Middle frontal gyrus (tissue), 1 donor: Measurements from ENCODE around the gene RNF150.
"Not testable (repeated sequence)": the region's sequence is repeated elsewhere in the genome, so short reads cannot be mapped to it uniquely, and the experiment has no call there.

Source experiments
- DNase-seq: peaks from one replicate; pipeline ENCODE4 v3.0.0-alpha.2; 2015; ENCODE audit warnings: low spot score; ENCODE audit errors: extremely low spot score

The RNF150 gene

GRCh38 chr4:141133146-141133998 lies at the start of gene RNF150:
Gene RNF150 (minus strand): TSS chr4:141133469.
- DNase-seq, result peak; percentile 60

- no peak for DNase-seq
Observed at GRCh38 chr4:141180991-141181761, 47.9 kb upstream of the RNF150 start.

- DNase-seq, result no peak
Observed at GRCh38 chr4:141179474-141180373, 46.5 kb upstream of the RNF150 start.

- no peak for DNase-seq
Observed at GRCh38 chr4:141177171-141177570, 43.9 kb upstream of the RNF150 start.

- no peak for DNase-seq
Observed at GRCh38 chr4:141174457-141174856, 41.2 kb upstream of the RNF150 start.

- DNase-seq, result no peak
Observed at GRCh38 chr4:141170671-141171070, 37.4 kb upstream of the RNF150 start.

- DNase-seq, result no peak
Observed at GRCh38 chr4:141169391-141169790, 36.1 kb upstream of the RNF150 start.

GRCh38 chr4:141165001-141165400 lies 31.7 kb upstream of the RNF150 start:
- DNase-seq, result not testable (repeated sequence)

- no peak for DNase-seq
Observed at GRCh38 chr4:141159027-141159426, 25.8 kb upstream of the RNF150 start.

- DNase-seq, result no peak
Observed at GRCh38 chr4:141158219-141158618, 24.9 kb upstream of the RNF150 start.

GRCh38 chr4:141155586-141155985 lies 22.3 kb upstream of the RNF150 start:
- no peak for DNase-seq

GRCh38 chr4:141154725-141155124 lies 21.5 kb upstream of the RNF150 start:
- no peak for DNase-seq

GRCh38 chr4:141153751-141154510 lies 20.7 kb upstream of the RNF150 start:
- no peak for DNase-seq

GRCh38 chr4:141144207-141144606 lies 10.9 kb upstream of the RNF150 start:
- no peak for DNase-seq

- no peak for DNase-seq
Observed at GRCh38 chr4:141142423-141142822, 9.2 kb upstream of the RNF150 start.

GRCh38 chr4:141140391-141141200 lies 7.3 kb upstream of the RNF150 start:
- DNase-seq, result no peak

GRCh38 chr4:141133999-141134995 lies 1.0 kb upstream of the RNF150 start:
- no peak for DNase-seq

- DNase-seq, result no peak
Observed at GRCh38 chr4:141132709-141133145, 542 bp downstream of the RNF150 start.
